Gastrocnemius medialis (tissue), 4 donors: ENCODE results near the gene LAP3. TPM values are rescaled to one million over a fixed set of nuclear protein-coding genes. Genes with fewer than 3 reads are reported as not detected.
"Not testable (repeated sequence)": the region's sequence is repeated elsewhere in the genome, so short reads cannot be mapped to it uniquely, and the experiment has no call there.

Source experiments
- ATAC-seq, 2 donors: fragments of 150-250 bp; one replicate each; pipeline ENCODE4 v1.9.1; 2016
- DNase-seq, 2 donors: peaks; one replicate each; pipeline ENCODE4 v3.0.0-alpha.2; 2019
- H3K27ac ChIP-seq, 4 donors: fragments of 200-600 bp; sonication (generic); 1 replicate in 1 of 4; 2 replicates in 3 of 4; pipeline ENCODE4 v1.5.1; 2016 to 2018; ENCODE audit warnings: mild to moderate bottlenecking in 2 of 4, moderate library complexity in 1 of 4
- H3K27me3 ChIP-seq, 3 donors: fragments of 200-600 bp; sonication (generic) in 2 of 3; 1 replicate in 1 of 3; 2 replicates in 2 of 3; pipeline versions ENCODE4 v1.5.1 to v1.6.0; 2016 to 2019; ENCODE audit warnings: mild to moderate bottlenecking in 1 of 3, moderate library complexity in 1 of 3
- H3K36me3 ChIP-seq, 2 donors: fragments of 200-600 bp; sonication (generic) in 1 of 2; one replicate each; pipeline ENCODE4 v1.5.1; 2017 to 2018
- H3K4me1 ChIP-seq, 2 donors: fragments of 200-600 bp; sonication (generic) in 1 of 2; one replicate each; pipeline ENCODE4 v1.5.1; 2016 to 2017; ENCODE audit warnings: mild to moderate bottlenecking in 2 of 2
- H3K4me3 ChIP-seq, 4 donors: fragments of 200-600 bp; sonication (generic) in 3 of 4; 1 replicate in 1 of 4; 2 replicates in 3 of 4; pipeline ENCODE4 v1.5.1; 2016 to 2019; ENCODE audit warnings: mild to moderate bottlenecking in 2 of 4
- H3K9me3 ChIP-seq, 3 donors: fragments of 200-600 bp; sonication (generic) in 2 of 3; 1 replicate in 1 of 3; 2 replicates in 2 of 3; pipeline ENCODE4 v1.5.1; 2016 to 2019
- CTCF ChIP-seq, 5 experiments: fragments of 450-650 bp in 3 of 5; fragments of 200-600 bp in 2 of 5; sonication (generic) in 2 of 5; IDR thresholded peaks in 4 of 5; conservative IDR thresholded peaks in 1 of 5; 1 replicate in 4 of 5; 2 replicates in 1 of 5; pipeline ENCODE4 v1.5.1; 2016 to 2019; ENCODE audit warnings: antibody characterized with exemption in 5 of 5, mild to moderate bottlenecking in 3 of 5, moderate library complexity in 3 of 5
- POLR2A ChIP-seq, 2 donors: fragments of 450-650 bp; IDR thresholded peaks; one replicate each; pipeline ENCODE4 v1.6.1; 2017; ENCODE audit warnings: antibody characterized with exemption in 2 of 2, mild to moderate bottlenecking in 2 of 2, moderate library complexity in 2 of 2
- in situ Hi-C, 4 donors: fragments of 200-750 bp; cut with MboI; loops; one replicate each; pipeline versions ENCODE4 v1.15.0 to v1.8.0; 2017; ENCODE audit warnings: low sequenced_read_pairs in 4 of 4
- intact Hi-C: fragments of 100-400 bp; cut with DNase I; formaldehyde crosslinking; loops from one replicate; pipeline ENCODE4 v1.15.1; 2023; ENCODE audit warnings: low total_unique reads
- total RNA-seq, 4 donors: library from RNA; depleted of rRNA; stranded (reverse); fragments of >200 nt; gene quantifications; one replicate each; pipeline versions ENCODE4 v1.1.0 to v1.2.3, GENCODE V29; 2016

Gene LAP3
- total RNA-seq, 4 donors from 2014 or later = 63.7 to 85.2 (median 76.5) TPM

GRCh38 chr4:17562157-17562556 lies 14.8 kb upstream of the LAP3 start:
- DNase-seq (no peak), ATAC-seq (no peak)
- Histone ChIP-seq H3K36me3 (no peaks in the 10 kb centered on the region), H3K27ac (no peak overlapping the region), H3K4me3 (no peak overlapping the region), H3K4me1 (no peaks in the 10 kb centered on the region), H3K27me3 (no peaks in the 10 kb centered on the region), H3K9me3 (no peaks in the 10 kb centered on the region)
- intact Hi-C loops (no loop called here), in situ Hi-C loops (loop anchor here in 2 of 4 donors (25.0 kb wide), 1 partner anchor 250 kb away; the partner anchor contains the start of genes DCAF16 (in 2 of the 2) and NCAPG (in 2 of the 2))
- TF ChIP-seq POLR2A (IDR thresholded peaks at IDR 0.05) (no peak), CTCF (IDR thresholded peaks at IDR 0.05 in 4 of 5, conservative IDR thresholded peaks at IDR 0.05 in 1 of 5) (no peak)

GRCh38 chr4:17565846-17566245 lies 11.2 kb upstream of the LAP3 start:
- in situ Hi-C loops = loop anchor here in 2 of 4 donors (25.0 kb wide), 1 partner anchor 246 kb away; the partner anchor contains the start of genes DCAF16 (in 2 of the 2) and NCAPG (in 2 of the 2)
- intact Hi-C loops = no loop called here

GRCh38 chr4:17567271-17567670 lies 9.7 kb upstream of the LAP3 start:
- TF ChIP-seq CTCF (IDR thresholded peaks at IDR 0.05 in 4 of 5, conservative IDR thresholded peaks at IDR 0.05 in 1 of 5) = no peak
- TF ChIP-seq POLR2A (IDR thresholded peaks at IDR 0.05) = no peak
- no peak overlapping the region for H3K4me3 ChIP-seq
- no peaks in the 10 kb centered on the region for H3K27me3 ChIP-seq
- in situ Hi-C loops = loop anchor here in 2 of 4 donors (25.0 kb wide), 1 partner anchor 245 kb away; the partner anchor contains the start of genes DCAF16 (in 2 of the 2) and NCAPG (in 2 of the 2)
- no peak overlapping the region for H3K27ac ChIP-seq
- H3K9me3 ChIP-seq = no peaks in the 10 kb centered on the region
- H3K36me3 ChIP-seq = no peaks in the 10 kb centered on the region
- H3K4me1 ChIP-seq = no peaks in the 10 kb centered on the region
- no peak for ATAC-seq
- intact Hi-C loops = no loop called here
- DNase-seq = no peak

More at GRCh38 chr4:17565846-17566245, 11.2 kb upstream of the LAP3 start:
- Histone ChIP-seq H3K27ac (no peak overlapping the region), H3K36me3 (no peaks in the 10 kb centered on the region), H3K27me3 (no peaks in the 10 kb centered on the region), H3K4me1 (no peaks in the 10 kb centered on the region), H3K4me3 (no peak overlapping the region), H3K9me3 (no peaks in the 10 kb centered on the region)
- no peak for ATAC-seq
- DNase-seq = no peak
- TF ChIP-seq POLR2A (IDR thresholded peaks at IDR 0.05) (no peak), CTCF (IDR thresholded peaks at IDR 0.05 in 4 of 5, conservative IDR thresholded peaks at IDR 0.05 in 1 of 5) (no peak)

GRCh38 chr4:17574206-17574605 lies 2.8 kb upstream of the LAP3 start:
- intact Hi-C loops (no loop called here), in situ Hi-C loops (loop anchor here in 3 of 4 donors (10.0 to 25.0 kb wide), 2 partner anchors 231 to 238 kb away; partner anchors contain the start of genes DCAF16 (in 2 of the 3) and NCAPG (in 2 of the 3))
- Histone ChIP-seq H3K36me3 (no peaks in the 10 kb centered on the region), H3K9me3 (no peaks in the 10 kb centered on the region), H3K27me3 (no peaks in the 10 kb centered on the region), H3K4me1 (peaks cover 15 to 16% of the 10 kb centered on the region in 2 donors), H3K4me3 (no peak overlapping the region), H3K27ac (no peak overlapping the region)
- no peak for ATAC-seq
- no peak for TF ChIP-seq CTCF (IDR thresholded peaks at IDR 0.05 in 4 of 5, conservative IDR thresholded peaks at IDR 0.05 in 1 of 5)
- TF ChIP-seq POLR2A (IDR thresholded peaks at IDR 0.05) = no peak
- DNase-seq = no peak

GRCh38 chr4:17575177-17575576 lies 1.8 kb upstream of the LAP3 start:
- H3K4me3 ChIP-seq, intact Hi-C loops, DNase-seq, ATAC-seq, H3K27me3 ChIP-seq, H3K9me3 ChIP-seq, H3K36me3 ChIP-seq, H3K27ac ChIP-seq: not testable (repeated sequence)
- peaks cover 16 to 22% of the 10 kb centered on the region in 2 donors for H3K4me1 ChIP-seq
- in situ Hi-C loops = loop anchor here in 2 of 4 donors (10.0 to 25.0 kb wide), 2 partner anchors 230 to 437 kb away; partner anchors contain the start of gene LCORL (in 2 of the 2)
